RWPE2 (cell line): ENCODE results near the gene HSP90AA1.

Experiments
- ATAC-seq: fragments of 200-7000 bp; cut with Tn5 transposase; 3 replicates; pipeline ENCODE4 v1.9.1; 2021; ENCODE audit warnings: low read depth
- DNase-seq: peaks from one replicate; pipeline ENCODE4 v3.0.0-alpha.2; 2020; ENCODE audit warnings: low spot score
- H3K27ac ChIP-seq: fragments of 450-650 bp; 2 replicates; pipeline ENCODE4 v1.5.1; 2017; ENCODE audit warnings: mild to moderate bottlenecking; ENCODE audit not compliant: poor library complexity, severe bottlenecking
- H3K27me3 ChIP-seq: fragments of 250-450 bp; sonication (Bioruptor Pico); 2 replicates; pipeline ENCODE4 v1.5.1; 2021; ENCODE audit warnings: mild to moderate bottlenecking, moderate library complexity; ENCODE audit not compliant: insufficient read depth, poor library complexity, severe bottlenecking
- H3K36me3 ChIP-seq: fragments of 250-450 bp; sonication (Bioruptor Pico); 2 replicates; pipeline ENCODE4 v1.5.1; 2020; ENCODE audit warnings: low read depth, mild to moderate bottlenecking, moderate library complexity
- H3K4me1 ChIP-seq: fragments of 250-450 bp; sonication (Bioruptor Pico); 2 replicates; pipeline ENCODE4 v1.5.1; 2021; ENCODE audit warnings: mild to moderate bottlenecking, moderate library complexity; ENCODE audit not compliant: insufficient read depth, poor library complexity, severe bottlenecking
- H3K4me3 ChIP-seq: fragments of 250-450 bp; sonication (Bioruptor Pico); 2 replicates; pipeline ENCODE4 v1.5.1; 2021; ENCODE audit warnings: mild to moderate bottlenecking, moderate library complexity; ENCODE audit not compliant: severe bottlenecking
- H3K9me3 ChIP-seq: fragments of 250-450 bp; sonication (Bioruptor Pico); 2 replicates; pipeline ENCODE4 v1.5.1; 2021; ENCODE audit warnings: mild to moderate bottlenecking, moderate library complexity; ENCODE audit not compliant: severe bottlenecking
- CTCF ChIP-seq: fragments of 450-650 bp; IDR thresholded peaks from one replicate; pipeline ENCODE4 v1.5.1; 2017; ENCODE audit warnings: mild to moderate bottlenecking, moderate library complexity; ENCODE audit not compliant: poor library complexity, severe bottlenecking

Gene HSP90AA1

GRCh38 chr14:102046337-102047278 lies 40.2 kb downstream of the HSP90AA1 start:
- Histone ChIP-seq H3K36me3 (peaks cover 98% of the 10 kb centered on the region), H3K27me3 (no peaks in the 10 kb centered on the region), H3K4me1 (no peaks in the 10 kb centered on the region), H3K4me3 (no peak overlapping the region), H3K27ac (no peak overlapping the region), H3K9me3 (no peaks in the 10 kb centered on the region)
- no peak for DNase-seq
- peak; percentile 59 for ATAC-seq
- TF ChIP-seq CTCF = peak; percentile 39

GRCh38 chr14:102044566-102044965 lies 42.3 kb downstream of the HSP90AA1 start:
- H3K9me3 ChIP-seq = no peaks in the 10 kb centered on the region
- H3K36me3 ChIP-seq = peaks cover 98% of the 10 kb centered on the region
- H3K4me3 ChIP-seq = no peak overlapping the region
- TF ChIP-seq CTCF = no peak
- no peak overlapping the region for H3K27ac ChIP-seq
- no peaks in the 10 kb centered on the region for H3K4me1 ChIP-seq
- no peaks in the 10 kb centered on the region for H3K27me3 ChIP-seq
- ATAC-seq (no peak), DNase-seq (no peak)

DNA sequence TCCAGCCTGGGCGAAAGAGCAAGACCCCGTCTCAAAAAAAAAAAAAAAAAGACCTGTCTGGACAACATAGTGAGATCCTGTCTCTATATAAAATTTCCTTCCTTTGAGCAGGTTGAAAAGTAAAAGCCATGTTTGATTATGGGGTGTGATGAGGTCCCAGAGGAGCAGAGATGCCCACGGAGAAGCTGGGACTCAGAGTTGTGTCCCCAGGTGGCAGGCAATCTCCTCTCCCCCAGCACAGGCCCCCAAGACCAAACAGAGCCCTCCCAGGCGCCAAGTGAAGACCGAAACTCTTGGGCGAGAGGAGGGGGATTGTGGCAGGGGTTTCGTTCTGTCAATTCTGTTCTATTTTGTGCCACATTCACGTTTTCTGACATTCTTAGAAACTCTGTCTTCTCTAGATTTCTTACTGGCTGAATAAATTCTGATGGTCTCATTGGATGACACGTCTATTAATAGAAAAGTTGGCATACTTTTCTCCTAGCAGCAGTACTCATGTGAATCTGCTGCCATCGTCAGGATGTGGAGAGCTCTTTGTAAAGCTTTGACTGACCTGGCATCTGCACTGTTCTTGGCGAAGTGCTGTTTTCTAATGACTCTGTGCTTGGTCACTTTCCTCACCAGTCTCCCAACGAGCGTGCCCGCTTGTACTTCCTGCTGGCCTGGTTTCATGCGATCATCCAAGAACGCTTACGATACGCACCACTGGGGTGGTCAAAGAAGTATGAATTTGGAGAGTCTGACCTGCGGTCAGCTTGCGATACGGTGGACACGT lies 43.4 kb downstream of the HSP90AA1 start:
- Histone ChIP-seq H3K27ac (no peak overlapping the region), H3K4me3 (no peak overlapping the region), H3K4me1 (no peaks in the 10 kb centered on the region), H3K9me3 (no peaks in the 10 kb centered on the region), H3K36me3 (peaks cover 98% of the 10 kb centered on the region), H3K27me3 (no peaks in the 10 kb centered on the region)
- ATAC-seq (no peak), DNase-seq (no peak)
- TF ChIP-seq CTCF = no peak

DNA sequence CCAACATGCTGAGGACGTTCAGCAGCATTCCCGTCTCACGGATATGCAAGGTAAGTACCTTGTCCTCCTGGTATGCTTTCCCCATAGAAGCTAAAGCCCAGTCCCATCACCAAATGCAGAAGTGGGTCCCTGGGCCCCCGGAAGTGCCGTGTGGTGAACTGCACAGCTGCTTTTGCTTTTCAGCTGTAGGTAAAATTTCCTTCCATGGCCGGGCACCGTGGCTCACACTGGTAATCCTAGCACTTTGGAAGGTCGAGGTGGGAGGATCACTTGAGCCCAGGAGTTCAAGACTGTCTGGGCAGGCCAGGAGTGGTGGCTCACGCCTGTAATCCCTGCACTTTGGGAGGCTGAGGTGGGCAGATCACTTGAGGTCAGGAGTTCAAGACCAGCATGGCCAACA lies 44.1 kb downstream of the HSP90AA1 start:
- H3K4me3 ChIP-seq = no peak overlapping the region
- no peaks in the 10 kb centered on the region for H3K27me3 ChIP-seq
- H3K4me1 ChIP-seq = no peaks in the 10 kb centered on the region
- TF ChIP-seq CTCF = no peak
- DNase-seq (no peak), ATAC-seq (no peak)
- H3K27ac ChIP-seq = no peak overlapping the region
- no peaks in the 10 kb centered on the region for H3K9me3 ChIP-seq
- peaks cover 98% of the 10 kb centered on the region for H3K36me3 ChIP-seq

GRCh38 chr14:102040153-102040552 lies 46.7 kb downstream of the HSP90AA1 start:
- no peaks in the 10 kb centered on the region for H3K27me3 ChIP-seq
- ATAC-seq = no peak

More at GRCh38 chr14:102040153-102040552, 46.7 kb downstream of the HSP90AA1 start:
- peaks cover 100% of the 10 kb centered on the region for H3K36me3 ChIP-seq
- no peak for TF ChIP-seq CTCF
- no peak for DNase-seq
- H3K4me1 ChIP-seq = no peaks in the 10 kb centered on the region
- no peak overlapping the region for H3K27ac ChIP-seq
- H3K9me3 ChIP-seq = no peaks in the 10 kb centered on the region
- no peak overlapping the region for H3K4me3 ChIP-seq
